Spleen (tissue), 11 donors: ENCODE data around the gene ARPIN. TPM values are rescaled to one million over a fixed set of nuclear protein-coding genes. Genes with fewer than 3 reads are reported as not detected.
"Not testable (repeated sequence)": the region's sequence is repeated elsewhere in the genome, so short reads cannot be mapped to it uniquely, and the experiment has no call there.

Experiments used
- DNase-seq: peaks from one replicate; pipeline ENCODE4 v3.0.0-alpha.2; 2020
- H3K27ac ChIP-seq, 8 donors: fragments of 200-600 bp; sonication (generic) in 7 of 8; 1 replicate in 4 of 8; 2 replicates in 4 of 8; pipeline versions ENCODE4 v1.5.0 to v1.8.0; 2016 to 2021; ENCODE audit warnings: inconsistent platforms in 4 of 8, mild to moderate bottlenecking in 4 of 8, moderate library complexity in 1 of 8
- H3K27me3 ChIP-seq, 7 donors: fragments of 200-600 bp; sonication (generic) in 6 of 7; replicated peaks in 1 of 7; 1 replicate in 4 of 7; 2 replicates in 3 of 7; pipeline versions ENCODE4 v1.5.0 to v1.8.0; 2016 to 2021; ENCODE audit warnings: inconsistent platforms in 3 of 7, mild to moderate bottlenecking in 1 of 7
- H3K36me3 ChIP-seq, 6 donors: fragments of 200-600 bp; sonication (generic) in 5 of 6; 1 replicate in 4 of 6; 2 replicates in 2 of 6; pipeline versions ENCODE4 v1.5.0 to v1.8.0; 2016 to 2021; ENCODE audit warnings: inconsistent platforms in 2 of 6
- H3K4me1 ChIP-seq, 6 donors: fragments of 200-600 bp; sonication (generic) in 5 of 6; 1 replicate in 3 of 6; 2 replicates in 3 of 6; pipeline versions ENCODE4 v1.5.0 to v1.8.0; 2016 to 2021; ENCODE audit warnings: inconsistent platforms in 3 of 6
- H3K4me3 ChIP-seq, 8 donors: fragments of 200-600 bp; sonication (generic) in 7 of 8; 1 replicate in 4 of 8; 2 replicates in 4 of 8; pipeline versions ENCODE4 v1.5.0 to v1.8.0; 2016 to 2021; ENCODE audit warnings: inconsistent platforms in 4 of 8, mild to moderate bottlenecking in 4 of 8, moderate library complexity in 2 of 8
- H3K9me3 ChIP-seq, 8 donors: fragments of 200-600 bp; sonication (generic) in 7 of 8; 1 replicate in 4 of 8; 2 replicates in 4 of 8; pipeline versions ENCODE4 v1.5.0 to v1.8.0; 2016 to 2021; ENCODE audit warnings: inconsistent platforms in 4 of 8
- POLR2A ChIP-seq, 3 donors: fragments of 450-650 bp; IDR thresholded peaks; one replicate each; pipeline ENCODE4 v1.5.1; 2017; ENCODE audit warnings: antibody characterized with exemption in 3 of 3, mild to moderate bottlenecking in 1 of 3
- POLR2AphosphoS5 ChIP-seq, 3 donors: sonication (generic); formaldehyde crosslinking; IDR thresholded peaks; one replicate each; pipeline ENCODE4 v1.5.1; 2017; ENCODE audit warnings: antibody characterized with exemption in 3 of 3
- WGBS, 5 donors: extraction: QIAGEN DNeasy Blood & Tissue Kit in 3 of 5; methylation state at CpG; one replicate each; pipeline versions ENCODE4 v1.1.5 to v1.1.7; 2013 to 2018; 5-methylcytosine and 5-hydroxymethylcytosine counted together
- intact Hi-C: fragments of 100-400 bp; cut with DNase I; formaldehyde crosslinking; loops from one replicate; pipeline ENCODE4 v1.15.0; 2023; ENCODE audit warnings: low total_unique reads
- polyA plus RNA-seq, 3 donors: library from polyadenylated mRNA; stranded (reverse); fragments of 200-250 nt; gene quantifications; one replicate each; pipeline ENCODE4 v1.2.1, GENCODE V29; 2013
- total RNA-seq, 7 donors: library from RNA; depleted of rRNA in 3 of 7; stranded (reverse); fragments of >200 nt in 3 of 7; fragmentation: NEBNext Ultra II Directional in 4 of 7; extraction: Animal tissue kit (Norgen Biotek cat#: 25700) in 4 of 7; gene quantifications; one replicate each; pipeline versions ENCODE4 v1.1.0 to v1.2.1, GENCODE V29; 2016 to 2021
- TF ChIP-seq, protein P1 (sequence below), 11 experiments: fragments of 200-600 bp in 7 of 11; fragments of 450-650 bp in 4 of 11; sonication (generic) in 4 of 11; IDR thresholded peaks in 8 of 11; conservative IDR thresholded peaks in 3 of 11; 1 replicate in 7 of 11; 2 replicates in 4 of 11; pipeline versions ENCODE4 v1.4.0 to v1.8.0; 2016 to 2021; ENCODE audit warnings: antibody characterized with exemption in 11 of 11, inconsistent platforms in 4 of 11, mild to moderate bottlenecking in 1 of 11
- donor health status: healthy with polysubstance abuse.
- donor health status: DM: no; HTN: no; CAD: no; lungs with moderate emphysema.
- donor health status: DM: no; HTN: no; CAD: no.
- donor health status: Bipolar disorder and iron deficiency.
- donor health status: healthy.
- donor health status: DM: no; HTN: no; CAD: no.
- donor health status: DM: yes; HTN: yes; CAD: no.

The ARPIN gene
- total and polyA plus RNA-seq, 10 donors: 2.7 to 23.1 (median 12.0) TPM

GRCh38 chr15:89870688-89871288, 42.0 kb downstream of the ARPIN start:
- WGBS, 5 donors: 95 to 99% (median 97%) methylated on average over 4 of the region's 4 CpGs
- no peak for TF ChIP-seq POLR2AphosphoS5 (IDR thresholded peaks at IDR 0.05)
- no peak for TF ChIP-seq POLR2A (IDR thresholded peaks at IDR 0.05)
- TF ChIP-seq, protein P1, sequence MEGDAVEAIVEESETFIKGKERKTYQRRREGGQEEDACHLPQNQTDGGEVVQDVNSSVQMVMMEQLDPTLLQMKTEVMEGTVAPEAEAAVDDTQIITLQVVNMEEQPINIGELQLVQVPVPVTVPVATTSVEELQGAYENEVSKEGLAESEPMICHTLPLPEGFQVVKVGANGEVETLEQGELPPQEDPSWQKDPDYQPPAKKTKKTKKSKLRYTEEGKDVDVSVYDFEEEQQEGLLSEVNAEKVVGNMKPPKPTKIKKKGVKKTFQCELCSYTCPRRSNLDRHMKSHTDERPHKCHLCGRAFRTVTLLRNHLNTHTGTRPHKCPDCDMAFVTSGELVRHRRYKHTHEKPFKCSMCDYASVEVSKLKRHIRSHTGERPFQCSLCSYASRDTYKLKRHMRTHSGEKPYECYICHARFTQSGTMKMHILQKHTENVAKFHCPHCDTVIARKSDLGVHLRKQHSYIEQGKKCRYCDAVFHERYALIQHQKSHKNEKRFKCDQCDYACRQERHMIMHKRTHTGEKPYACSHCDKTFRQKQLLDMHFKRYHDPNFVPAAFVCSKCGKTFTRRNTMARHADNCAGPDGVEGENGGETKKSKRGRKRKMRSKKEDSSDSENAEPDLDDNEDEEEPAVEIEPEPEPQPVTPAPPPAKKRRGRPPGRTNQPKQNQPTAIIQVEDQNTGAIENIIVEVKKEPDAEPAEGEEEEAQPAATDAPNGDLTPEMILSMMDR (IDR thresholded peaks at IDR 0.05 in 8 of 11, conservative IDR thresholded peaks at IDR 0.05 in 3 of 11): no peak

DNA sequence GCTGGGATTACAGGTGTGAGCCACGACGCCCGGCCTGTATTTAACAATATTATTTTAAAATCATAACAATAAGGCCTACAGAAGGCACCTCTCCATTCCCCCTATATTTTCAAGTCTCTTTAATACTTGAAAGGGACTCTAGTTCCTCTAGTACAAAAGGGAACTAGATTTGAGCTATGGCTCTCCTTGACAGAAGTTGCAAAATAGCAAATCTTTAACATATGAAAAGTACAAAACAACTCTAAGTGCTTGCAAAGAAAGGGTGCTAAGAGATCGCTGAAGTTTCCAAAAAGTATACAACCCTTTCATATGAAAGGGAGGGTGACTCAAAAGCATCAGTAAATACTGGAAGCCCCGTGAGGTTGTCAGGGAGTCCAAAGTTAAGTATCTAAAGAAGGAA, 42.7 kb downstream of the ARPIN start:
- H3K4me3 ChIP-seq: no peak overlapping the region
- no peaks in the 10 kb centered on the region for H3K27me3 ChIP-seq
- DNase-seq: no peak
- intact Hi-C loops: no loop called here
- H3K9me3 ChIP-seq: no peaks in the 10 kb centered on the region
- WGBS, 5 donors: 86 to 95% (median 93%) methylated on average over 5 of the region's 5 CpGs
- H3K4me1 ChIP-seq: peaks cover 0 to 13% (median 3%) of the 10 kb centered on the region in 6 donors
- H3K36me3 ChIP-seq: peaks cover 0 to 70% (median 28%) of the 10 kb centered on the region in 6 donors
- peak overlapping the region in 2 of 8 donors; percentile 13 to 41 for H3K27ac ChIP-seq
- TF ChIP-seq POLR2AphosphoS5 (IDR thresholded peaks at IDR 0.05) (no peak), POLR2A (IDR thresholded peaks at IDR 0.05) (no peak)
- TF ChIP-seq, protein P1 (IDR thresholded peaks at IDR 0.05 in 8 of 11, conservative IDR thresholded peaks at IDR 0.05 in 3 of 11): no peak

More at GRCh38 chr15:89870688-89871288, 42.0 kb downstream of the ARPIN start:
- Histone ChIP-seq H3K4me3 (no peak overlapping the region), H3K9me3 (no peaks in the 10 kb centered on the region), H3K27ac (peak overlapping the region in 1 of 8 donors; percentile 41), H3K36me3 (peaks cover 0 to 68% (median 25%) of the 10 kb centered on the region in 6 donors), H3K4me1 (peaks cover 0 to 21% (median 9%) of the 10 kb centered on the region in 6 donors), H3K27me3 (no peaks in the 10 kb centered on the region)
- intact Hi-C loops: no loop called here
- no peak for DNase-seq

DNA sequence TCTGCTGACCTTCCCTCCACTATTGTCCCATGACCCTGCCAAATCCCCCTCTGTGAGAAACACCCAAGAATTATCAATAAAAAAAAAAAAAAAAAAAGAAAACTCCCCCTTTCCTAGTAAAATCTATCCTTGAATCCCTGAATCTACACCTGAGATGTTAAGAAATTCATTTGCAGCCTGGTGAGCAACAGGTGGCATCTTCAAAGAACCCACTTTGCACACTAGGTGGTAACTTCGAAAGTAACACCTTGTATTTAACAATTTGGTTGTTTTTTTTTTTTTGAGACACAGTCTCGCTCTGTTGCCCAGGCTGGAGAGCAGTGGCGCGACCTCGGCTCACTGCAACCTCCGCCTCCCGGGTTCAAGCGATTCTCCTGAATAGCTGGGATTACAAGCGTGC, 43.3 kb downstream of the ARPIN start:
- Histone ChIP-seq H3K27ac (peak overlapping the region in 1 of 8 donors; percentile 41), H3K36me3 (peaks cover 0 to 74% (median 31%) of the 10 kb centered on the region in 6 donors)
- H3K4me3 ChIP-seq, intact Hi-C loops, H3K27me3 ChIP-seq, H3K4me1 ChIP-seq, H3K9me3 ChIP-seq, DNase-seq: not testable (repeated sequence)
- 92 to 97% (median 95%) methylated on average over 9 of the region's 9 CpGs for WGBS, 5 donors

DNA sequence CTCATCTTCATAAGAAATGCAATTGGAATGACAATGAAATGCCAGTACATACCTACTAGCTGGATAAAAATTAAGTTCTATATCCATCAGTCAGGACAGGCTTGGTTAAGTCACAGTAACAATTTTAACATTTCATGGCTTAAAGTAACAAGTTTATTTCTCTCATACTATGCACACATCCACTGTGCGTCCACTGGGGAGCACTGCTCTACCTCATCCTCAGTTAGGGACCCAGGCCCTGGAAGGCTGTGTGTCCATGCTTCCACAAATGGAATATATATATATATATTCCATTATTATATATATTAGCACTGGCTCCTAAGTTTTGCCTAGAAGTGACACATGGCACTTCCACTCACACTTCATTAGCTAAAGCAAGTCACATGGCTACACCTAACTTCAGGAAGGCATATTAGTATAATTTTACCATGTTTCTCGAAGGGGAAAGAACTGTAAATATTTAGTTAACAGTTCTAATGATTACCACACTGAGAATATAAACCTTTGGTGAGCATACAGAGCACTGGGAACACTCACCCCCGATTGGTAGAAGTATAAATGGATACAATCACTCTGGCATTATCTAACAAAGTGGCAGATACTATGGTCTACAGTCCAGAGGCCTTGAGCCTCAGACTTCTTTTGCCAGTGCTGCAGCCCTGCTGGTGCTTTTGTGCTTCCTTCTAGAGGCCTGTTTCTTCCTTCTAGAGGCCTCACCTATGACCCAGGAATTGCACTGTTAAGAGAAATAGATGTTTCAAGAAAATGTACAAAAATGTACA, 47.6 kb downstream of the ARPIN start:
- Histone ChIP-seq H3K36me3 (peaks cover 0 to 74% (median 30%) of the 10 kb centered on the region in 6 donors), H3K4me3 (no peak overlapping the region), H3K4me1 (peaks cover 0 to 23% (median 2%) of the 10 kb centered on the region in 6 donors), H3K27ac (no peak overlapping the region), H3K27me3 (no peaks in the 10 kb centered on the region), H3K9me3 (no peaks in the 10 kb centered on the region)
- TF ChIP-seq POLR2A (IDR thresholded peaks at IDR 0.05) (no peak), POLR2AphosphoS5 (IDR thresholded peaks at IDR 0.05) (no peak)
- TF ChIP-seq, protein P1 (IDR thresholded peaks at IDR 0.05 in 8 of 11, conservative IDR thresholded peaks at IDR 0.05 in 3 of 11): no peak
- DNase-seq: no peak
- 91 to 93% (median 92%) methylated on average over 3 of the region's 3 CpGs for WGBS, 5 donors
- intact Hi-C loops: no loop called here
